Erythroblast (primary cell): ENCODE data around the gene FRRS1.

Source experiments
- GATA1 ChIP-seq: IDR thresholded peaks from 2 replicates; pipeline ENCODE4 v1.6.1; 2011; ENCODE audit warnings: low read depth, mild to moderate bottlenecking, control low read depth, low read length, moderate library complexity
- POLR2A ChIP-seq: IDR thresholded peaks from 2 replicates; pipeline ENCODE4 v1.6.1; 2011; ENCODE audit warnings: mild to moderate bottlenecking, low read length

- TF ChIP-seq POLR2A (no peak), GATA1 (no peak)
These were observed 93.1 kb downstream of the FRRS1 start for GRCh38 chr1:99673315-99673714.
